OCI-LY7 (cell line): ENCODE results near the gene GPRC5A.

Experiments used
- EZH2phosphoT487 ChIP-seq: fragments of 200-600 bp; sonication (generic); IDR thresholded peaks from 2 replicates; pipeline ENCODE4 v1.6.1; 2018; ENCODE audit warnings: low read depth, borderline replicate concordance, mild to moderate bottlenecking, mixed run types, antibody characterized with exemption, low read length, moderate library complexity, mixed read lengths
- TF ChIP-seq, protein P1 (sequence below): fragments of 200-600 bp; sonication (generic); conservative IDR thresholded peaks from 2 replicates; pipeline ENCODE4 v1.5.1; 2014; ENCODE audit warnings: mild to moderate bottlenecking, antibody characterized with exemption, low read length, moderate library complexity, mixed read lengths

GRCh38 chr12:12919666-12920435 lies 28.5 kb downstream of the GPRC5A start:
- TF ChIP-seq, protein P1, sequence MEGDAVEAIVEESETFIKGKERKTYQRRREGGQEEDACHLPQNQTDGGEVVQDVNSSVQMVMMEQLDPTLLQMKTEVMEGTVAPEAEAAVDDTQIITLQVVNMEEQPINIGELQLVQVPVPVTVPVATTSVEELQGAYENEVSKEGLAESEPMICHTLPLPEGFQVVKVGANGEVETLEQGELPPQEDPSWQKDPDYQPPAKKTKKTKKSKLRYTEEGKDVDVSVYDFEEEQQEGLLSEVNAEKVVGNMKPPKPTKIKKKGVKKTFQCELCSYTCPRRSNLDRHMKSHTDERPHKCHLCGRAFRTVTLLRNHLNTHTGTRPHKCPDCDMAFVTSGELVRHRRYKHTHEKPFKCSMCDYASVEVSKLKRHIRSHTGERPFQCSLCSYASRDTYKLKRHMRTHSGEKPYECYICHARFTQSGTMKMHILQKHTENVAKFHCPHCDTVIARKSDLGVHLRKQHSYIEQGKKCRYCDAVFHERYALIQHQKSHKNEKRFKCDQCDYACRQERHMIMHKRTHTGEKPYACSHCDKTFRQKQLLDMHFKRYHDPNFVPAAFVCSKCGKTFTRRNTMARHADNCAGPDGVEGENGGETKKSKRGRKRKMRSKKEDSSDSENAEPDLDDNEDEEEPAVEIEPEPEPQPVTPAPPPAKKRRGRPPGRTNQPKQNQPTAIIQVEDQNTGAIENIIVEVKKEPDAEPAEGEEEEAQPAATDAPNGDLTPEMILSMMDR = no peak
- no peak for TF ChIP-seq EZH2phosphoT487
